NB4 (cell line): ENCODE measurements around the gene FSTL3.
A peak's percentile ranks its signal among the peaks of the same experiment; 100 is the strongest.

Experiments
- DNase-seq: peaks from one replicate; pipeline ENCODE4 v3.0.0; 2010; ENCODE audit warnings: low read depth
- H3K4me3 ChIP-seq: one replicate; pipeline ENCODE4 v1.5.1; 2011; ENCODE audit warnings: mild to moderate bottlenecking, low read depth, low read length, moderate library complexity
- CTCF ChIP-seq: IDR thresholded peaks from one replicate; pipeline ENCODE4 v1.5.1; 2012; ENCODE audit warnings: low read depth, low read length
- MAX ChIP-seq: IDR thresholded peaks from 2 replicates; pipeline ENCODE4 v1.6.1; 2011; ENCODE audit warnings: low read depth, low read length
- MYC ChIP-seq: IDR thresholded peaks from 2 replicates; pipeline ENCODE4 v1.6.1; 2011; ENCODE audit warnings: low read depth, low read length
- POLR2A ChIP-seq: IDR thresholded peaks from 2 replicates; pipeline ENCODE4 v1.6.1; 2011; ENCODE audit warnings: mild to moderate bottlenecking; ENCODE audit not compliant: insufficient read length; ENCODE audit errors: extremely low read depth

FSTL3 gene

GRCh38 chr19:633068-633785 is 43.0 kb upstream of the FSTL3 start, which contains the start of gene POLRMT:
Gene POLRMT, minus strand, starts transcription at chr19:633537. Its CDS starts 25 bp downstream, at chr19:633512.
- TF ChIP-seq MYC (peak; percentile 83), MAX (peak; percentile 82), POLR2A (peak; percentile 67), CTCF (no peak)
- H3K4me3 ChIP-seq: peak within 1 kb of the TSS; percentile 79
- peak; percentile 95 for DNase-seq

- H3K4me3 ChIP-seq: peak overlapping the region; percentile 69
- DNase-seq: no peak
- TF ChIP-seq CTCF (no peak), POLR2A (no peak)
Observed at GRCh38 chr19:633786-634639, 42.2 kb upstream of the FSTL3 start.

DNA sequence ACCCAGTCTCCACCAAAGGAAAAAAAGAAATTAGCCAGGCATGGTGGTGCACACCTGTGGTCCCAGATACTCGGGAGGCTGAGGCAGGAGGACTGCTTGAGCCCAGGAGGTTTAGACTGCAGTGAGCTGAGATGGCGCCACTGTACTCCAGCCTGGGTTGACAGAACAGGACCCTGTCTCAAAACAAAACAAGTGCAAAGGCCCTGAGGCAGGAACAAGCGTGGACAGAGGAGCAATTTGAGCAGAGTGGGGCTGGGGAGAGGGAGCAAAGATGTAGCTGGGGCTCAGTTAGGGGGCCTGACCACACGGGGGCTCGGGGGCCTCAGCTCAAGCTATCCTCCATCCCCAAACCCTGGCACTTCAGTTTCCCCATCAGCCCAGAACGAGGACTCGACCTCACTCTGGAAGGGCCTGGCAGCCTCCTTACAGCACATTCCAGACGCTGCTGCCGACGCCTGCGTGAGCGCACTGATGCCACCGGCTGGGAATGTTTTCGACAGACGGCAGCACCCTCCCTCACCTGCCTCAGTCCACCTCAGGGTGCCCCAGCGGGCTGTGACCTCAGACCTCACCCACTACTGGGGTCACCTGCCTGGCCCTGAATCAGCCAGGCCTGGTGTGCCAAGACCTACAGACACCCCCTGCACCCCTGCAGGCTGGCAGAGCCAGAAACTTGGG is 41.1 kb upstream of the FSTL3 start:
- TF ChIP-seq MYC (no peak), MAX (no peak), POLR2A (no peak), CTCF (no peak)

GRCh38 chr19:638906-639252 is 37.3 kb upstream of the FSTL3 start:
- no peak for TF ChIP-seq MYC
- TF ChIP-seq POLR2A: no peak
- TF ChIP-seq CTCF: no peak
- no peak for TF ChIP-seq MAX
- no peak for DNase-seq
- H3K4me3 ChIP-seq: no peak overlapping the region

More for the DNA sequence above, 41.1 kb upstream of the FSTL3 start:
- DNase-seq: no peak
- no peak overlapping the region for H3K4me3 ChIP-seq

- no peak for TF ChIP-seq MAX
- no peak for TF ChIP-seq POLR2A
- no peak for TF ChIP-seq CTCF
- TF ChIP-seq MYC: no peak
- H3K4me3 ChIP-seq: no peak within 1 kb of the TSS
- peak; percentile 80 for DNase-seq
Observed at GRCh38 chr19:639253-640160, 36.7 kb upstream of the FSTL3 start, which contains the start of gene FGF22. Gene FGF22, plus strand, starts transcription at chr19:639879. Its CDS starts 47 bp downstream, at chr19:639926.
